Mucosa of descending colon (tissue), 3 donors: Measurements from ENCODE around the gene VPREB3. TPM values are rescaled to one million over a fixed set of nuclear protein-coding genes. Genes with fewer than 3 reads are reported as not detected.
A peak's percentile ranks its signal among the peaks of the same experiment; 100 is the strongest.

Source experiments
- ATAC-seq: fragments of 200-7000 bp; cut with Tn5 transposase; one replicate; pipeline ENCODE4 v1.9.1; 2020; ENCODE audit warnings: mild to moderate bottlenecking, moderate library complexity
- DNase-seq, 3 donors: peaks; one replicate each; pipeline ENCODE4 v3.0.0-alpha.2; 2020
- H3K36me3 ChIP-seq: fragments of 200-600 bp; one replicate; pipeline ENCODE4 v1.8.0; 2021; ENCODE audit warnings: low read depth, mild to moderate bottlenecking
- H3K4me1 ChIP-seq: fragments of 200-600 bp; one replicate; pipeline ENCODE4 v1.8.0; 2021; ENCODE audit warnings: low read depth, mild to moderate bottlenecking
- H3K4me3 ChIP-seq: fragments of 200-600 bp; one replicate; pipeline ENCODE4 v1.8.0; 2021; ENCODE audit warnings: mild to moderate bottlenecking
- H3K9me3 ChIP-seq: fragments of 200-600 bp; one replicate; pipeline ENCODE4 v1.8.0; 2021; ENCODE audit warnings: mild to moderate bottlenecking
- intact Hi-C, 2 donors: fragments of 100-400 bp; cut with DNase I in 1 of 2; cut with micrococcal nuclease in 1 of 2; formaldehyde crosslinking; loops; one replicate each; pipeline versions ENCODE4 v1.11.0 to v1.11.1; 2022; cut with DNase I, micrococcal nuclease
- total RNA-seq, 3 donors: library from RNA; stranded (reverse); fragmentation: NEBNext Ultra II Directional in 2 of 3; extraction: Animal tissue kit (Norgen Biotek cat#: 25700) in 2 of 3; gene quantifications; one replicate each; pipeline versions ENCODE4 v1.2.1 to v1.2.4, GENCODE V29; 2021 to 2023
- TF ChIP-seq, protein P1 (sequence below): fragments of 200-600 bp; IDR thresholded peaks from one replicate; pipeline ENCODE4 v1.8.0; 2022; ENCODE audit warnings: antibody characterized with exemption, mild to moderate bottlenecking
- donor health status: DM: no; HTN: no; CAD: no; lungs with moderate emphysema.
- donor health status: DM: no; HTN: no; CAD: no.
- donor health status: DM: no; HTN: yes; CAD: no.

The VPREB3 gene
- total RNA-seq, 3 donors from 2014 or later = 0.79 to 1.8 (median 1.2) TPM

DNA sequence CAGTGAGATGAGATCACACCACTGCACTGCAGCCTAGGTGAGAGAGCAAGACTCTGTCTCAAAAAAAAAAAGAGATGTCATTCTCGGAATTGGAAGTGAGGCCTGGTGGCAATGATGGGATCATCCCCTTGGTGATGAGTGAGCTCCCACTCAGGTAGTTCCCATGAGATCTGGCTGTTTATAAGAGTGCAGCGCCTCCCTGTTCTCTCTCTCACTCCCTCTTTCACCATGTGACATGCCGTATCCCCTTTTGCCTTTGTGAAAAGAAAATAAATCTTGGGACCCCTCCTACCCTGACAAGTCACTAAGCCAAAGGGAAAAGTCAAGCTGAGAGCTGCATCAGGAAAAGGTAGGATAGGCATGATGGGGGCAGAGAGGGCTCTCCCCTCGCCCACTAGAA is 32.1 kb downstream of the VPREB3 start:
- H3K4me3 ChIP-seq = no peak overlapping the region
- ATAC-seq (no peak), DNase-seq (no peak)
- H3K36me3 ChIP-seq = no peaks in the 10 kb centered on the region
- intact Hi-C loops = no loop called here
- peaks cover 2% of the 10 kb centered on the region for H3K4me1 ChIP-seq
- no peaks in the 10 kb centered on the region for H3K9me3 ChIP-seq
- TF ChIP-seq, protein P1, sequence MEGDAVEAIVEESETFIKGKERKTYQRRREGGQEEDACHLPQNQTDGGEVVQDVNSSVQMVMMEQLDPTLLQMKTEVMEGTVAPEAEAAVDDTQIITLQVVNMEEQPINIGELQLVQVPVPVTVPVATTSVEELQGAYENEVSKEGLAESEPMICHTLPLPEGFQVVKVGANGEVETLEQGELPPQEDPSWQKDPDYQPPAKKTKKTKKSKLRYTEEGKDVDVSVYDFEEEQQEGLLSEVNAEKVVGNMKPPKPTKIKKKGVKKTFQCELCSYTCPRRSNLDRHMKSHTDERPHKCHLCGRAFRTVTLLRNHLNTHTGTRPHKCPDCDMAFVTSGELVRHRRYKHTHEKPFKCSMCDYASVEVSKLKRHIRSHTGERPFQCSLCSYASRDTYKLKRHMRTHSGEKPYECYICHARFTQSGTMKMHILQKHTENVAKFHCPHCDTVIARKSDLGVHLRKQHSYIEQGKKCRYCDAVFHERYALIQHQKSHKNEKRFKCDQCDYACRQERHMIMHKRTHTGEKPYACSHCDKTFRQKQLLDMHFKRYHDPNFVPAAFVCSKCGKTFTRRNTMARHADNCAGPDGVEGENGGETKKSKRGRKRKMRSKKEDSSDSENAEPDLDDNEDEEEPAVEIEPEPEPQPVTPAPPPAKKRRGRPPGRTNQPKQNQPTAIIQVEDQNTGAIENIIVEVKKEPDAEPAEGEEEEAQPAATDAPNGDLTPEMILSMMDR = no peak

DNA sequence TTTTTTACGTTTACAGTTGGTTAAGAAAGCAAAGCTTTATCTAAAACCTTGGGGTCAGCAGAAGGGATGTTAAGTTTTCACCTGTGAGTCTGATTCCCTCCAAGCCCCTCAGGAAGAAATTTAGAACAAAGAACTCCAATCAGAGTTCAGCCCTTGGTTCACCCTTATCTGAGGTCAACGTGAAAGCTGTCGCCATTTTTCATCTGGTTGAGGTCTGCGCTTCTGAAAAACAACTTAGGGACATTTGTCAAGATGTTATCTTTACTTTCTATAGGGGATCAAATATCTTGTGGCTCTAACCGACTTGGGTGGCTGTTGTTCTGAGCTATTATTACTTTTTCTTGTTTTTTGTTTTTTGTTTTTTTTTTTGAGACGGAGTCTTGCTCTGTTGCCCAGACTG is 33.4 kb downstream of the VPREB3 start:
- Histone ChIP-seq H3K36me3 (no peaks in the 10 kb centered on the region), H3K9me3 (no peaks in the 10 kb centered on the region), H3K4me3 (no peak overlapping the region), H3K4me1 (peaks cover 8% of the 10 kb centered on the region)
- intact Hi-C loops = no loop called here
- no peak for DNase-seq
- no peak for ATAC-seq
- TF ChIP-seq, protein P1 = no peak

DNA sequence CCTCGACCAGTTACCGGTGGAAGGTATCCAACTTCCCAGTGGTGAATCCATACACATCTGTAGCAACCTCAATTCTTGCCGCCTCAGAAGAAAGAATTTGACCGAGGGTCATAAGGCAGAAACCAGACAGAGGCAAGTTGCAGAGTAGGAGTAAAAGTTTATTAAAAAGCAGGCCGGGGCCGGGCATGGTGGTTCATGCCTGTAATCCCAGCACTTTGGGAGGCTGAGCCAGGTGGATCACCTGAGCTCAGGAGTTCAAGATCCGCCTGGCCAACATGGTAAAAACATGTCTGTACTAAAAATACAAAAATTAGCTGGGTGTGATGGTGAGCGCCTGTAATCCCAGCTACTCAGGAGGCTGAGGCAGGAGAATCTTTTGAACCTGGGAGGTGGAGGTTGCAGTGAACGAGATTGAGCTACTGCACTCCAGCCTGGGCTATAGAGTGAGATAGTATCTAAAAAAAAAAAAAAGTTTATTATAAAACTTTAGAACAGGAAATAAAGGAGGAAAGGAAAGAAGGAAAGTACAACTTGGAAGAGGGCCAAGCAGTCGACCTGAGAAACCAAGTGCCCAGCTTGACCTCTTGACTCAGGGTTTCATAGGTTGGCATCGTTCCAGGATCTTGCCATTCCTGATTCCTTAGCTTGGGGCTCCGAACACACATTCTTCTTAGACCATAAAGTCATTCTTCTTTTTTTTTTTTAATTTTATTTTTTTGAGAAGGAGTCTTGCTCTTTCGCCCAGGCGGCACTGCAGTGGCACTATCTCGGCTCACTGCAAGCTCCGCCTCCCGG is 35.7 kb downstream of the VPREB3 start:
- Histone ChIP-seq H3K4me3 (no peak overlapping the region), H3K9me3 (no peaks in the 10 kb centered on the region), H3K36me3 (no peaks in the 10 kb centered on the region), H3K4me1 (peaks cover 10% of the 10 kb centered on the region)
- DNase-seq (no peak), ATAC-seq (no peak)
- intact Hi-C loops = no loop called here
- TF ChIP-seq, protein P1 = no peak

DNA sequence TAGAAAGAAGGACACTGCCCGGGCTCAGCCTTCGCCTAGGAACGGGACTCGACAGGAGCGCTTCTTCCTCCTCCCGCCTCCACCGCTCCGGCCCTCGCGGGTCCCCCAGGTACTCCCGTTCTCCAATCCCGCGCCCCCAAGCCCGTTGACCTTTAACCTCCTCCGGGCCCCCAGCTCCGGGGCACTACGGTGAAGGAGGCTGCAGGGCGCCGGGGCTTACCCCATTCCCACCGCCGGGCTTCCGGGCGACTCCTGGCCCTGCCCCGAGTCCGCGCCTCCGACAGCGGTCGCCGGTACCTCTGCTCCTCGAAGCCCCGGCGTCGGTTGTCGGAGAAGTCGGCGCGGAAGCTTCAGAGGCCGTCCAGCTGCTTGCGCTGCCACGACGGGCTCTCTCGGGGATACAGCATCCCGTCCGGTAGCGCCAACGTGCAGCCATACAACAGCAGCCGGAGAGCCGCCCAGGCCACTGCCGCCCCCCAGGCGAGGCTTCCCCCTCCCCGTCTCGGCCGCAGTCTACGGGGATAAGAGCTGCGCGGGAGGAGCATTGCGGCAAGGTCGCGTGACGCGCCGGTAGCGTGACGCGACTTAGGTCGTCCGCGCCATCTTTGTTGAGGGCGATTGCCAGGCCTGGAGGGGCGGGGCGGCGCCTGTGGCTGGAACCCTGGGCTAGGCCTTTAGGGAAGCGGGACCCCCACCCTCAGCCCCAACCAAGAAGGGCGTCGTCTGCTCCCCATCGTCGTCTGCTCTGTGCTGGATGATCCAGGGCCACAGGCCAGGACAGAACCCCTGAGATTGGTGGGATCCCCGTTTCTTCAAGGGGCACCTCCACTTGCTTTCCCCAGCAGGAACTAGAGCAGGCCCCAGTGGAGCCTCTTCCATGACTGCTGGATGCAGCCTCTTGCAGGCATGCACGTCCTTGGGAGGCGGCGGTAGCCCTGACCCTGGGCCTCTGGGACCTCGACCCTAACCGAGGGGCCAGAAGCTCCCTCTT is 37.1 kb downstream of the VPREB3 start:
- peak; percentile 98 for ATAC-seq

DNA sequence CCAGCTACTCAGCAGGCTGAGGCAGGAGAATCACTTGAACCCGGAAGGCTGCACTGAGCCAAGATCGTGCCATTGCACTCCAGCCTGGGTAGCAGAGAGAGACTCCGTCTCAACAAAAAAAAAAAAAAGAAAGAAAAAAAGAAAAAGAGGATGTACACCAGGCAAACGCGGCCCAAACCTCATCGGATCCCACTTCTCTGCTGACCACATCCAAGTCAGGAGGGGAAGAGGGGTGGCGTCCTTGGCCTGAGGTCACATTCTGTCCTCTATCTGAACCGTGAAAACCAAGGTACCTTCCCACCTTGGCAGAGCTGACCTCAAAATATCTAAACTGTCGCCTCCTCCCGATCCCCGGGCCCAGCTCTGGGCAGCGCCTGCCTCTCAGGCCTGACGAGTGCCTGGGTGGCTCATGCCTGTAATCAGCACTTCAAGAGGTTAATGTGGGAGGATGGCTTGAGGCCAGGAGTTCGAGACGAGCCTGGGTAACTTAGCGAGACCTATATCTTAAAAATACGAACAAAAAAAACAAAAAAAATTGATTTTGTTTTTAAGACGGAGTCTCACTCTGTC is 38.3 kb downstream of the VPREB3 start:
- Histone ChIP-seq H3K4me1 (peaks cover 10% of the 10 kb centered on the region), H3K9me3 (no peaks in the 10 kb centered on the region), H3K4me3 (no peak overlapping the region), H3K36me3 (no peaks in the 10 kb centered on the region)
- DNase-seq = no peak
- intact Hi-C loops = no loop called here
- TF ChIP-seq, protein P1 = no peak
- no peak for ATAC-seq

More for the DNA sequence above, 37.1 kb downstream of the VPREB3 start:
- Histone ChIP-seq H3K4me3 (peak overlapping the region; percentile 90), H3K36me3 (no peaks in the 10 kb centered on the region), H3K4me1 (peaks cover 10% of the 10 kb centered on the region), H3K9me3 (no peaks in the 10 kb centered on the region)
- TF ChIP-seq, protein P1 = no peak
- peak; percentile 90 to 91 (median 90) for DNase-seq
- intact Hi-C loops = no loop called here
